A549 (cell line): Measurements from ENCODE around the gene GDAP2. TPM values are rescaled to one million over a fixed set of nuclear protein-coding genes. Genes with fewer than 3 reads are reported as not detected.

Experiments used
- ATAC-seq, 2 experiments: fragments of 200-7000 bp in 1 of 2; fragments of >200 bp in 1 of 2; cut with Nextera tagmentation in 1 of 2; cut with Tn5 transposase in 1 of 2; 3 replicates each; pipeline versions ENCODE4 v1.8.0 to v1.9.1; 2018 to 2020; ENCODE audit warnings: mild to moderate bottlenecking in 1 of 2, moderate library complexity in 1 of 2
- CTCF ChIA-PET: fragments of 300-600 bp; sonication (Branson Sonifier 250); formaldehyde crosslinking; extraction: SDS; loops from one replicate; lab custom pipeline; 2021; ENCODE audit warnings: antibody characterized with exemption, inconsistent platforms; lab: Yijun Ruan, JAX
- POLR2A ChIA-PET: fragments of 350-600 bp; formaldehyde crosslinking; extraction: SDS; loops from one replicate; lab custom pipeline; 2021; ENCODE audit warnings: antibody characterized with exemption, inconsistent platforms; lab: Yijun Ruan, JAX
- DNase-seq, 2 experiments: peaks; one replicate each; pipeline versions ENCODE4 v3.0.0 to v3.0.0-alpha.2; 2011 to 2016; ENCODE audit warnings: low read depth in 1 of 2, low spot score in 1 of 2
- FAIRE-seq: peaks from 2 replicates; lab custom pipeline; 2011; peaks lifted over from hg19 to GRCh38; lab: Jason Lieb, UNC
- H3K27ac ChIP-seq, 2 experiments: fragments of >200 bp; sonication (Bioruptor Twin); formaldehyde crosslinking; 3 replicates each; pipeline ENCODE4 v1.5.1; 2016 to 2017
- H3K4me1 ChIP-seq: fragments of >200 bp; sonication (Bioruptor Twin); formaldehyde crosslinking; 3 replicates; pipeline ENCODE4 v1.6.1; 2016
- H3K4me2 ChIP-seq: fragments of >200 bp; sonication (Bioruptor Twin); formaldehyde crosslinking; 3 replicates; pipeline ENCODE4 v1.6.1; 2016
- H3K4me3 ChIP-seq: fragments of >200 bp; sonication (Bioruptor Twin); formaldehyde crosslinking; 3 replicates; pipeline ENCODE4 v1.5.1; 2016
- H3K9me3 ChIP-seq: fragments of >200 bp; sonication (Bioruptor Twin); formaldehyde crosslinking; 3 replicates; pipeline ENCODE4 v1.6.1; 2016
- ATOH8 ChIP-seq: fragments of 250-450 bp; sonication (Bioruptor Pico); IDR thresholded peaks from 2 replicates; pipeline ENCODE4 v1.5.0; 2020; ENCODE audit warnings: low read depth, mild to moderate bottlenecking, moderate library complexity
- CBX8 ChIP-seq: fragments of 200-600 bp; sonication (generic); IDR thresholded peaks from 2 replicates; pipeline ENCODE4 v1.6.1; 2016
- CEBPB ChIP-seq, 2 experiments: fragments of >200 bp in 1 of 2; sonication (Bioruptor Twin) in 1 of 2; formaldehyde crosslinking in 1 of 2; IDR thresholded peaks; 2 replicates each; pipeline ENCODE4 v1.6.1; 2012 to 2016
- CHD4 ChIP-seq: fragments of 200-600 bp; sonication (generic); IDR thresholded peaks from 2 replicates; pipeline ENCODE4 v1.6.1; 2016; ENCODE audit warnings: antibody characterized with exemption, mild to moderate bottlenecking, borderline replicate concordance
- CTCF ChIP-seq: fragments of >200 bp; sonication (Bioruptor Twin); formaldehyde crosslinking; IDR thresholded peaks from 3 replicates; pipeline ENCODE4 v1.5.1; 2016
- E2F6 ChIP-seq: IDR thresholded peaks from 2 replicates; pipeline ENCODE4 v1.6.1; 2012; ENCODE audit warnings: low read depth, borderline replicate concordance
- EHF ChIP-seq: fragments of 250-450 bp; sonication (Bioruptor Pico); IDR thresholded peaks from 2 replicates; pipeline ENCODE4 v1.5.0; 2020; ENCODE audit warnings: mild to moderate bottlenecking
- ELK1 ChIP-seq: fragments of 150-350 bp; IDR thresholded peaks from 2 replicates; pipeline ENCODE4 v1.6.1; 2014; ENCODE audit warnings: low read depth, mild to moderate bottlenecking, low read length
- FOSL2 ChIP-seq, 2 experiments: fragments of 450-650 bp in 1 of 2; fragments of >200 bp in 1 of 2; sonication (Bioruptor Twin) in 1 of 2; formaldehyde crosslinking; IDR thresholded peaks; 2 replicates each; pipeline versions ENCODE4 v1.5.0 to v1.6.1; 2016 to 2020; ENCODE audit warnings: mild to moderate bottlenecking in 1 of 2, moderate library complexity in 1 of 2
- GATA3 ChIP-seq: IDR thresholded peaks from 2 replicates; pipeline ENCODE4 v1.6.1; 2012; ENCODE audit warnings: borderline replicate concordance
- HDAC2 ChIP-seq: fragments of 200-600 bp; sonication (generic); IDR thresholded peaks from 2 replicates; pipeline ENCODE4 v1.6.1; 2016
- HES2 ChIP-seq: fragments of >200 bp; sonication (Bioruptor Twin); formaldehyde crosslinking; IDR thresholded peaks from 2 replicates; pipeline ENCODE4 v1.6.1; 2016
- HEYL ChIP-seq: fragments of 250-450 bp; sonication (Bioruptor Pico); IDR thresholded peaks from 2 replicates; pipeline ENCODE4 v1.8.0; 2021; ENCODE audit warnings: mild to moderate bottlenecking, moderate library complexity
- HMGXB4 ChIP-seq: fragments of 250-450 bp; sonication (Bioruptor Pico); IDR thresholded peaks from 2 replicates; pipeline ENCODE4 v1.5.0; 2021; ENCODE audit warnings: mild to moderate bottlenecking, moderate library complexity, borderline replicate concordance
- HOXA7 ChIP-seq: fragments of 250-450 bp; sonication (Bioruptor Pico); IDR thresholded peaks from 2 replicates; pipeline ENCODE4 v1.5.0; 2020; ENCODE audit warnings: mild to moderate bottlenecking, moderate library complexity
- HOXB13 ChIP-seq: fragments of 250-450 bp; sonication (Bioruptor Pico); IDR thresholded peaks from 2 replicates; pipeline ENCODE4 v1.5.0; 2020; ENCODE audit warnings: low read depth, mild to moderate bottlenecking, moderate library complexity
- HOXB5 ChIP-seq: fragments of 250-450 bp; sonication (Bioruptor Pico); IDR thresholded peaks from 2 replicates; pipeline ENCODE4 v1.5.0; 2020; ENCODE audit warnings: mild to moderate bottlenecking, moderate library complexity
- JUN ChIP-seq, 2 experiments: fragments of >200 bp; sonication (Bioruptor Twin); formaldehyde crosslinking; IDR thresholded peaks; 2 replicates in 1 of 2; 3 replicates in 1 of 2; pipeline ENCODE4 v1.6.1; 2016 to 2017
- JUNB ChIP-seq: fragments of >200 bp; sonication (Bioruptor Twin); formaldehyde crosslinking; IDR thresholded peaks from 2 replicates; pipeline ENCODE4 v1.6.1; 2016
- MYC ChIP-seq: IDR thresholded peaks from 2 replicates; pipeline ENCODE4 v1.6.1; 2012; ENCODE audit warnings: mild to moderate bottlenecking, inconsistent platforms, low read length, improper control_type of control experiment, borderline replicate concordance
- NR3C1 ChIP-seq: fragments of >200 bp; sonication (Bioruptor Twin); formaldehyde crosslinking; IDR thresholded peaks from 3 replicates; pipeline ENCODE4 v1.6.1; 2017
- PHF8 ChIP-seq: fragments of 200-600 bp; sonication (generic); IDR thresholded peaks from 2 replicates; pipeline ENCODE4 v1.6.1; 2016; ENCODE audit warnings: low read depth, mild to moderate bottlenecking, antibody characterized with exemption, moderate library complexity, borderline replicate concordance
- POLR2A ChIP-seq: IDR thresholded peaks from 2 replicates; pipeline ENCODE4 v1.6.1; 2012; ENCODE audit warnings: mild to moderate bottlenecking, low read length
- SMC3 ChIP-seq: fragments of >200 bp; sonication (Bioruptor Twin); formaldehyde crosslinking; IDR thresholded peaks from 3 replicates; pipeline ENCODE4 v1.6.1; 2018; ENCODE audit warnings: inconsistent platforms
- SREBF2 ChIP-seq: fragments of 450-650 bp; IDR thresholded peaks from 2 replicates; pipeline ENCODE4 v1.6.1; 2014; ENCODE audit warnings: mild to moderate bottlenecking, moderate library complexity
- TFCP2L1 ChIP-seq: fragments of 250-450 bp; sonication (Bioruptor Pico); IDR thresholded peaks from 2 replicates; pipeline ENCODE4 v1.5.0; 2021; ENCODE audit warnings: mild to moderate bottlenecking
- ZFP36 ChIP-seq: fragments of 450-650 bp; IDR thresholded peaks from 2 replicates; pipeline ENCODE4 v1.6.1; 2014; ENCODE audit warnings: borderline replicate concordance; ENCODE audit not compliant: partially characterized antibody
- WGBS: methylation state at CpG from one replicate; pipeline ENCODE4 v1.1.6; 2017; ENCODE audit errors: missing lambda C conversion rate; 5-methylcytosine and 5-hydroxymethylcytosine counted together
- polyA plus RNA-seq, 4 experiments: library from polyadenylated mRNA; depleted of rRNA in 3 of 4; stranded (reverse); fragments of >200 nt; fragmentation: RNase III in 1 of 4; extraction: RNeasy Plus Mini Kit Qiagen cat#74134 plus additional on column Dnase treatment in 1 of 4; gene quantifications; 2 replicates in 3 of 4; 3 replicates in 1 of 4; pipeline ENCODE4 v1.2.3, GENCODE V29; 2011 to 2017

The GDAP2 gene
- polyA plus RNA-seq, 2 of the 4 experiments (the other 2 are of a cell fraction): 6.7 to 21.2 TPM

GRCh38 chr1:117967881-117968280, 38.5 kb upstream of the GDAP2 start:
- no peak for FAIRE-seq
- CTCF ChIA-PET: no interaction called here

GRCh38 chr1:117967477-117967876, 38.1 kb upstream of the GDAP2 start:
- no peak overlapping the region for H3K4me2 ChIP-seq
- 65% methylated on average over 4 of the region's 4 CpGs for WGBS
- TF ChIP-seq SREBF2: no peak
- no peak for TF ChIP-seq GATA3
- no peak for TF ChIP-seq CHD4
- no peak for TF ChIP-seq ATOH8 (CRISPR knock-in tag)
- no peak for TF ChIP-seq HOXB13 (CRISPR knock-in tag)
- TF ChIP-seq ELK1: no peak
- TF ChIP-seq PHF8: no peak
- H3K9me3 ChIP-seq: no peaks in the 10 kb centered on the region
- no peak overlapping the region for H3K4me3 ChIP-seq
- no peaks in the 10 kb centered on the region for H3K4me1 ChIP-seq
- ChIA-PET POLR2A (no interaction called here), CTCF (no interaction called here)
- FAIRE-seq: no peak
- no peak overlapping the region for H3K27ac ChIP-seq
- ATAC-seq: peak in 1 of 2 experiments; percentile 41; a peak in 1 of 6 replicates
- peak in 1 of 2 experiments; percentile 2 for DNase-seq

More at GRCh38 chr1:117967881-117968280, 38.5 kb upstream of the GDAP2 start:
- 0% methylated on average over 1 of the region's 1 CpG for WGBS
- H3K4me3 ChIP-seq: no peak overlapping the region
- no peaks in the 10 kb centered on the region for H3K9me3 ChIP-seq
- H3K4me2 ChIP-seq: no peak overlapping the region
- no peaks in the 10 kb centered on the region for H3K4me1 ChIP-seq
- TF ChIP-seq NR3C1: no peak
- no peak for TF ChIP-seq MYC
- TF ChIP-seq JUNB: no peak
- TF ChIP-seq HDAC2: no peak
- no peak for TF ChIP-seq CBX8
- TF ChIP-seq CTCF: no peak
- TF ChIP-seq CEBPB (IDR thresholded peaks at IDR 0.05): no peak
- TF ChIP-seq E2F6: no peak
- TF ChIP-seq ZFP36: no peak
- ATAC-seq (no peak), DNase-seq (no peak)
- POLR2A ChIA-PET: no interaction called here
- H3K27ac ChIP-seq: no peak overlapping the region

- no peak for FAIRE-seq
- ChIA-PET CTCF (no interaction called here), POLR2A (no interaction called here)
- Histone ChIP-seq H3K4me1 (no peaks in the 10 kb centered on the region), H3K9me3 (no peaks in the 10 kb centered on the region), H3K4me3 (no peak overlapping the region), H3K4me2 (no peak overlapping the region), H3K27ac (no peak overlapping the region)
- WGBS: 92% methylated on average over 3 of the region's 3 CpGs
- ATAC-seq: no peak
- no peak for DNase-seq
- TF ChIP-seq E2F6: no peak
- no peak for TF ChIP-seq POLR2A
- TF ChIP-seq PHF8: no peak
- no peak for TF ChIP-seq SREBF2
- no peak for TF ChIP-seq CEBPB (IDR thresholded peaks at IDR 0.05)
- TF ChIP-seq JUN (IDR thresholded peaks at IDR 0.05): no peak
- TF ChIP-seq TFCP2L1 (CRISPR knock-in tag): no peak
- TF ChIP-seq SMC3: no peak
- TF ChIP-seq HOXA7 (CRISPR knock-in tag): no peak
- TF ChIP-seq EHF: no peak
- TF ChIP-seq HES2: no peak
- TF ChIP-seq HMGXB4 (CRISPR knock-in tag): no peak
- TF ChIP-seq HEYL (CRISPR knock-in tag): no peak
- TF ChIP-seq HOXB5 (CRISPR knock-in tag): no peak
- TF ChIP-seq FOSL2 (IDR thresholded peaks at IDR 0.05): no peak
- TF ChIP-seq FOSL2 (CRISPR knock-in tag; IDR thresholded peaks at IDR 0.05): no peak
These were observed 35.0 kb upstream of the GDAP2 start for GRCh38 chr1:117964290-117965038.
